Activated B cell treated with CpG ODN at 0.5 μM for 24 hours (primary cell): ENCODE measurements around the gene BABAM2. TPM values are rescaled to one million over a fixed set of nuclear protein-coding genes. Genes with fewer than 3 reads are reported as not detected.
"Not testable (repeated sequence)": the region's sequence is repeated elsewhere in the genome, so short reads cannot be mapped to it uniquely, and the experiment has no call there.

Experiments used
- ATAC-seq: fragments of 200-7000 bp; cut with Tn5 transposase; one replicate; pipeline ENCODE4 v1.10.0; 2021; ENCODE audit warnings: low read depth, mild to moderate bottlenecking, moderate library complexity
- CTCF ChIA-PET: fragments of 350-600 bp; sonication (Branson Sonifier 250); formaldehyde crosslinking; loops from one replicate; lab custom pipeline; 2021; ENCODE audit warnings: antibody characterized with exemption; lab: Charles Lee
- POLR2A ChIA-PET: fragments of 350-600 bp; sonication (Branson Sonifier 250); formaldehyde crosslinking; loops from one replicate; lab custom pipeline; 2021; ENCODE audit warnings: antibody characterized with exemption; lab: Charles Lee
- DNase-seq: peaks from one replicate; pipeline ENCODE4 v3.0.0; 2022
- H3K27ac Mint-ChIP-seq: one replicate; pipeline ENCODE4 v1.8.0; 2020; ENCODE audit warnings: mixed read lengths
- H3K27me3 Mint-ChIP-seq: one replicate; pipeline ENCODE4 v1.8.0; 2021; ENCODE audit warnings: mixed read lengths
- H3K36me3 Mint-ChIP-seq: one replicate; pipeline ENCODE4 v1.8.0; 2021; ENCODE audit warnings: low read depth, mixed read lengths
- H3K4me1 Mint-ChIP-seq: one replicate; pipeline ENCODE4 v1.8.0; 2021; ENCODE audit warnings: mixed read lengths
- H3K4me3 Mint-ChIP-seq: one replicate; pipeline ENCODE4 v1.8.0; 2020; ENCODE audit warnings: mild to moderate bottlenecking, mixed read lengths
- H3K9me3 Mint-ChIP-seq: one replicate; pipeline ENCODE4 v1.8.0; 2020; ENCODE audit warnings: mixed read lengths
- intact Hi-C: fragments of 100-400 bp; cut with micrococcal nuclease; formaldehyde crosslinking; loops from one replicate; pipeline ENCODE4 v1.15.1; 2024
- total RNA-seq: library from RNA; stranded (reverse); gene quantifications from 2 replicates; pipeline ENCODE4 v1.2.3, GENCODE V29; 2022
- TF ChIP-seq, protein P1 (sequence below): fragments of 200-600 bp; IDR thresholded peaks from one replicate; pipeline ENCODE4 v1.8.0; 2022; ENCODE audit warnings: antibody characterized with exemption, mild to moderate bottlenecking

The BABAM2 gene
- total RNA-seq, 1 donor from 2014 or later, result 55.6 TPM

DNA sequence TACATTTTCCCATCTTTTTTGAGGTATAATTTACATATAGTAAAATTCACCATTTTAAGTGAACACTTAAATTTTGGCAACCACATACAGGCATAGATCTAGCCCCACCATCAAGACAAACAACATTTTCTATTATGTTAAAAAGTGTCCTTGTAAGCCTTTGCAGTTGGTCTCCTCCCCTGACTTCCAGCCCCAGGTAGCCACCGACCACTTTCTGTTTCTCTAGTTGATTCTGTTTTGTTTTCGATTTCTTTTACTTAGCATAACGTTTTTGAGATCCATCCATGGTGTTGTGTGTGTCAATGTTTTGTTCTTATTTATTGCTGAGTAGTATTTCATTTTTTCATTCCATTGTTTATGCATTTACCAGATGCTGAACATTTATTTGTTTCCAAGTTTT, 366.7 kb downstream of the BABAM2 start:
- Mint-ChIP-seq H3K36me3 (peaks cover 14% of the 10 kb centered on the region), H3K27me3 (no peaks in the 10 kb centered on the region), H3K27ac (no peak overlapping the region), H3K4me1 (peaks cover 4% of the 10 kb centered on the region), H3K9me3 (no peaks in the 10 kb centered on the region), H3K4me3 (no peak overlapping the region)
- TF ChIP-seq, protein P1, sequence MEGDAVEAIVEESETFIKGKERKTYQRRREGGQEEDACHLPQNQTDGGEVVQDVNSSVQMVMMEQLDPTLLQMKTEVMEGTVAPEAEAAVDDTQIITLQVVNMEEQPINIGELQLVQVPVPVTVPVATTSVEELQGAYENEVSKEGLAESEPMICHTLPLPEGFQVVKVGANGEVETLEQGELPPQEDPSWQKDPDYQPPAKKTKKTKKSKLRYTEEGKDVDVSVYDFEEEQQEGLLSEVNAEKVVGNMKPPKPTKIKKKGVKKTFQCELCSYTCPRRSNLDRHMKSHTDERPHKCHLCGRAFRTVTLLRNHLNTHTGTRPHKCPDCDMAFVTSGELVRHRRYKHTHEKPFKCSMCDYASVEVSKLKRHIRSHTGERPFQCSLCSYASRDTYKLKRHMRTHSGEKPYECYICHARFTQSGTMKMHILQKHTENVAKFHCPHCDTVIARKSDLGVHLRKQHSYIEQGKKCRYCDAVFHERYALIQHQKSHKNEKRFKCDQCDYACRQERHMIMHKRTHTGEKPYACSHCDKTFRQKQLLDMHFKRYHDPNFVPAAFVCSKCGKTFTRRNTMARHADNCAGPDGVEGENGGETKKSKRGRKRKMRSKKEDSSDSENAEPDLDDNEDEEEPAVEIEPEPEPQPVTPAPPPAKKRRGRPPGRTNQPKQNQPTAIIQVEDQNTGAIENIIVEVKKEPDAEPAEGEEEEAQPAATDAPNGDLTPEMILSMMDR, result no peak
- DNase-seq, result no peak
- ChIA-PET POLR2A (no interaction called here), CTCF (no interaction called here)
- intact Hi-C loops, result no loop called here
- ATAC-seq, result no peak

DNA sequence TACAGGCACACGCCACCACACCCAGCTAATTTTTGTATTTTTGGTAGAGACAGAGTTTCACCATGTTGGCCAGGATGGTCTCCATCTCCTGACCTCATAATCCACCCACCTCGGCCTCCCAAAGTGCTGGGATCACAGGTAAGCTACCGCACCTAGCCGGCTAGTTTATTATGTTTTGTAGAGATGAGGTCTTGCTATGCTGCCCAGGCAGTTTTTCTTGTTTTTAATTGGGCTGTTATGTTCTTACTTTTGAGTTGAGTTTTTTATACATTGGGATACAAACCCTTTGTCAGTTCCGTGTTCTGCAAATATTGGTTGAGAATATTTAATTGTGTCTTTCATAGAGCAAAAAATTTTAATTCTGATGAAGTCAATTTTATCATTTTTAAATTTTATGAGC, 368.7 kb downstream of the BABAM2 start:
- H3K9me3 Mint-ChIP-seq, H3K4me1 Mint-ChIP-seq, POLR2A ChIA-PET, intact Hi-C loops, CTCF ChIA-PET, H3K27ac Mint-ChIP-seq, ATAC-seq, H3K4me3 Mint-ChIP-seq, DNase-seq, H3K27me3 Mint-ChIP-seq: not testable (repeated sequence)
- peaks cover 16% of the 10 kb centered on the region for H3K36me3 Mint-ChIP-seq

DNA sequence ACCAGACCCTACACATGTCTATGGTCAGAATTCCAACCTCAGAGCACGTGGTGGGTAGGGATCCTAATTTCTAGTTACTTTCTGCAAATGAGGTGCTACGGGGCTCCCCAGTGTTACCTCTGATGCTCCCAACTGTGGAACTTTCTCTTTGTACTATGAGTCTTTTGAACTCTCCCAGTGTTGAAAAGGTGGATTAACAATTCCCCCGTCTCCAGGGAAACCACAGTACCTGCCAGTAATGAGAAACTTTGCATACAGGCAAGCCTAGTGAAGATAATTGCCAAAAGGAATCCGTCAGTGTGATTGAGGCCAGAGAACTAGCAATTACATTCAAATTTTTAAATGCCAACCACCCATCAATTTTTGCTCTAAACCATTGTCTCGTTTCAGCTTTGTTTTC, 373.2 kb downstream of the BABAM2 start:
- no peak overlapping the region for H3K4me3 Mint-ChIP-seq
- TF ChIP-seq, protein P1, result no peak
- DNase-seq, result no peak
- no peaks in the 10 kb centered on the region for H3K4me1 Mint-ChIP-seq
- H3K36me3 Mint-ChIP-seq, result peaks cover 12% of the 10 kb centered on the region
- no peak overlapping the region for H3K27ac Mint-ChIP-seq
- H3K27me3 Mint-ChIP-seq, result no peaks in the 10 kb centered on the region
- intact Hi-C loops, result no loop called here
- POLR2A ChIA-PET, result no interaction called here
- CTCF ChIA-PET, result no interaction called here
- H3K9me3 Mint-ChIP-seq, result no peaks in the 10 kb centered on the region
- ATAC-seq, result no peak

DNA sequence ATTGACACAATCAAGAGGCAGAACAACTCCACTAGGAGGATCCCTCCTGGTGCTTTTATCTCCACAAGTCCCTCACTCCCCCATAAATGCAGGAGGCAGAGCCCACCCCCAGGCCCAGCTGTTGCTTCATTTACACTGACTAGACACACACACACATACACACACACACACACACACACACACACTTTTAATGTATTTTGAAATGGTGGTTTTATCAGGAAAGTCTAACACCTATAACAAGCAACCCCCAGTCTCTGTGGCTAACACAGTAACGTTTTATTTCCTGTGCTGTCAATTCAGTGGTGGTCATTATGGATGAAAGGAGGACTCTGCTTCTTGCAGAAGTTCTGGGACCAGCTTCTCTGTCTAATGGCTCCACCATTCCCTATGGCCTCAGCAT, 376.8 kb downstream of the BABAM2 start:
- intact Hi-C loops, result no loop called here
- TF ChIP-seq, protein P1, result no peak
- DNase-seq (no peak), ATAC-seq (no peak)
- POLR2A ChIA-PET, result no interaction called here
- CTCF ChIA-PET, result no interaction called here
- H3K9me3 Mint-ChIP-seq, result no peaks in the 10 kb centered on the region
- no peak overlapping the region for H3K27ac Mint-ChIP-seq
- H3K4me3 Mint-ChIP-seq, result no peak overlapping the region
- H3K4me1 Mint-ChIP-seq, result peaks cover 3% of the 10 kb centered on the region
- peaks cover 14% of the 10 kb centered on the region for H3K36me3 Mint-ChIP-seq
- H3K27me3 Mint-ChIP-seq, result no peaks in the 10 kb centered on the region

DNA sequence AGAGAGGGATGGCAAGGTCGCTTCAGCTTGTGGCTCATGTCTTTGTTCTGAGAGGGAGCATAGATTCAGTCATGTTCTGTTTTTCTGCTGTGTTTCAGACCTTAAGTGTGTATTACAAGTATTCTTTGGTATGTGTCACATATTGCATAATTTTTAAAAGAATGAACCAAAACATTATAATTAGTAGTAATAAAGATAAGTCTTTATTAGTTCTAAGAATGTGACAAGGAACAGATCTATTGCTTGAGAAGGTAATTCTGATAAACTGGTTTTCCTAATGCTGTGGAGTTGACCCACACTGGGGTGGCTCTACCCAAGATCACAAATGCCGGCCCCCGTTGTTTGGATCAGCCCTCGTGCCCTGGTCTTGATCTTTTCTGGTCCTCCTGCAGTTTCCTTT, 377.9 kb downstream of the BABAM2 start:
- no peak for DNase-seq
- ChIA-PET POLR2A (no interaction called here), CTCF (no interaction called here)
- Mint-ChIP-seq H3K27me3 (no peaks in the 10 kb centered on the region), H3K27ac (no peak overlapping the region), H3K9me3 (no peaks in the 10 kb centered on the region), H3K4me1 (peaks cover 3% of the 10 kb centered on the region), H3K36me3 (peaks cover 19% of the 10 kb centered on the region), H3K4me3 (no peak overlapping the region)
- intact Hi-C loops, result no loop called here
- ATAC-seq, result no peak
- TF ChIP-seq, protein P1, result no peak

DNA sequence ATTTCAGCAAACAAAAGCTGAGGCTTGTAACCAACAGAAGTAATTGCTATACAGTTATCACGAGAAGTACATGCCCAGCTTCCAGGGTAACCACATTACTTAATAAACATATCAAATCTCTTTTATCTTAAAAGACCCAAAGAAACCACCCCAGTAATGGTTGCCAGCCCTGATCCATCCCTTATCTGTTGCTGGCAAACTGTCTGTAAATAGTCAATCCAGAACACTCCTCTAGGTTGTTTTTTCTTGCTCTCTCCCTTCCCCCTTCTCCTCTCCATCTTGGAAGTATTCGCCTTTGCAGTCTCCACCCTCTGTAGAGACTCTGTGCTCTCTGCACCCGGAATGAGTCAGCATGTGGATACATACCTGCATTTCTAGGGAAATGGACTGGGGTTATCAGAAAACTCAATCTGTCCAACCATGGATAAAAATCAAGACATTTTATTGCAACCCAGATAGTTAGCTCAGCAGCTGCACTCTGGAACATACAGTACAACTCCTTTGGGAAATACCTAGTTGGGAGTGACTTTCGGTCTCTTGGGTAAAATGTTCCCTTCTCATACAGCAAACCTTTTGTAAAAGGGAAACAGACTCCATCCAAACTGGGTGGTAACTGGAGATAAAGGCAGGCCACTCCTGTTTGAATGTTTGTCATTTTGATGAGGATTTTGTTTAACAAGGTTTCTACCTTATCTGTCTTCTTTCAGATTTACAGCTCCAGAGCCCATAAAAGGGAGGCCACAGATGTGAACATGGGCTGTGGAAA, 378.7 kb downstream of the BABAM2 start:
- CTCF ChIA-PET, result no interaction called here
- Mint-ChIP-seq H3K27me3 (no peaks in the 10 kb centered on the region), H3K27ac (no peak overlapping the region), H3K9me3 (no peaks in the 10 kb centered on the region), H3K4me1 (peaks cover 3% of the 10 kb centered on the region), H3K36me3 (peaks cover 19% of the 10 kb centered on the region), H3K4me3 (no peak overlapping the region)
- POLR2A ChIA-PET, result no interaction called here
- ATAC-seq (no peak), DNase-seq (no peak)
- intact Hi-C loops, result no loop called here
- TF ChIP-seq, protein P1, result no peak
